ENCODE data around the gene HCN4. TPM values are rescaled to one million over a fixed set of nuclear protein-coding genes. Genes with fewer than 3 reads are reported as not detected.
A peak's percentile ranks its signal among the peaks of the same experiment; 100 is the strongest.

Gene HCN4
- total RNA-seq, 1 experiment from 2014 or later: not detected

GRCh38 chr15:73323374-73323955, 45.3 kb downstream of the HCN4 start:
- no peak overlapping the region for H3K4me3 ChIP-seq
- H3K27me3 ChIP-seq (replicated peaks): no peaks in the 10 kb centered on the region
- DNase-seq (ENCODE audit: low read depth in 1 of 2, low spot score in 2 of 2): no peak
- no peaks in the 10 kb centered on the region for H3K4me1 ChIP-seq (replicated peaks)
- H3K9me3 ChIP-seq (replicated peaks): no peaks in the 10 kb centered on the region
- H3K27ac ChIP-seq: no peak overlapping the region
- H3K36me3 ChIP-seq: no peaks in the 10 kb centered on the region

- Histone ChIP-seq H3K4me1 (replicated peaks) (no peaks in the 10 kb centered on the region), H3K27ac (no peak overlapping the region), H3K27me3 (replicated peaks) (no peaks in the 10 kb centered on the region), H3K9me3 (replicated peaks) (no peaks in the 10 kb centered on the region), H3K36me3 (no peaks in the 10 kb centered on the region), H3K4me3 (no peak overlapping the region)
- no peak for DNase-seq (ENCODE audit: low read depth in 1 of 2, low spot score in 2 of 2)
Observed at GRCh38 chr15:73322665-73323373, 45.9 kb downstream of the HCN4 start.

- Histone ChIP-seq H3K27me3 (replicated peaks) (no peaks in the 10 kb centered on the region), H3K4me3 (no peak overlapping the region), H3K27ac (no peak overlapping the region), H3K36me3 (no peaks in the 10 kb centered on the region), H3K4me1 (replicated peaks) (no peaks in the 10 kb centered on the region), H3K9me3 (replicated peaks) (no peaks in the 10 kb centered on the region)
- DNase-seq (ENCODE audit: low read depth in 1 of 2, low spot score in 2 of 2): no peak
Observed at GRCh38 chr15:73321496-73322450, 47.0 kb downstream of the HCN4 start.

GRCh38 chr15:73320619-73321180, 48.1 kb downstream of the HCN4 start:
- Histone ChIP-seq H3K4me3 (no peak overlapping the region), H3K27ac (no peak overlapping the region)
- DNase-seq (ENCODE audit: low read depth in 1 of 2, low spot score in 2 of 2): no peak

GRCh38 chr15:73319460-73320245, 49.1 kb downstream of the HCN4 start:
- no peak for DNase-seq (ENCODE audit: low read depth in 1 of 2, low spot score in 2 of 2)
- H3K4me1 ChIP-seq (replicated peaks): no peaks in the 10 kb centered on the region
- H3K27ac ChIP-seq: no peak overlapping the region
- H3K9me3 ChIP-seq (replicated peaks): no peaks in the 10 kb centered on the region
- H3K4me3 ChIP-seq: no peak overlapping the region
- H3K27me3 ChIP-seq (replicated peaks): no peaks in the 10 kb centered on the region
- no peaks in the 10 kb centered on the region for H3K36me3 ChIP-seq

More at GRCh38 chr15:73320619-73321180, 48.1 kb downstream of the HCN4 start:
- H3K4me1 ChIP-seq (replicated peaks): no peaks in the 10 kb centered on the region
- H3K27me3 ChIP-seq (replicated peaks): no peaks in the 10 kb centered on the region
- no peaks in the 10 kb centered on the region for H3K36me3 ChIP-seq
- H3K9me3 ChIP-seq (replicated peaks): no peaks in the 10 kb centered on the region

- Histone ChIP-seq H3K4me1 (replicated peaks) (no peaks in the 10 kb centered on the region), H3K27me3 (replicated peaks) (no peaks in the 10 kb centered on the region), H3K27ac (no peak overlapping the region), H3K36me3 (no peaks in the 10 kb centered on the region), H3K9me3 (replicated peaks) (no peaks in the 10 kb centered on the region), H3K4me3 (no peak overlapping the region)
- no peak for DNase-seq (ENCODE audit: low read depth in 1 of 2, low spot score in 2 of 2)
Observed at GRCh38 chr15:73318463-73319351, 50.1 kb downstream of the HCN4 start.

- Histone ChIP-seq H3K9me3 (replicated peaks) (no peaks in the 10 kb centered on the region), H3K4me3 (no peak overlapping the region), H3K27ac (no peak overlapping the region), H3K4me1 (replicated peaks) (no peaks in the 10 kb centered on the region), H3K27me3 (replicated peaks) (no peaks in the 10 kb centered on the region), H3K36me3 (no peaks in the 10 kb centered on the region)
- DNase-seq (ENCODE audit: low read depth in 1 of 2, low spot score in 2 of 2): no peak
Observed at GRCh38 chr15:73317651-73318462, 50.9 kb downstream of the HCN4 start.

- Histone ChIP-seq H3K4me3 (no peak overlapping the region), H3K9me3 (replicated peaks) (no peaks in the 10 kb centered on the region), H3K27ac (no peak overlapping the region), H3K27me3 (replicated peaks) (no peaks in the 10 kb centered on the region), H3K4me1 (replicated peaks) (no peaks in the 10 kb centered on the region), H3K36me3 (no peaks in the 10 kb centered on the region)
- DNase-seq (ENCODE audit: low read depth in 1 of 2, low spot score in 2 of 2): no peak
Observed at GRCh38 chr15:73313861-73314260, 54.9 kb downstream of the HCN4 start.

- Histone ChIP-seq H3K4me1 (replicated peaks) (no peaks in the 10 kb centered on the region), H3K9me3 (replicated peaks) (no peaks in the 10 kb centered on the region), H3K27ac (no peak overlapping the region), H3K27me3 (replicated peaks) (no peaks in the 10 kb centered on the region), H3K36me3 (peaks cover 3% of the 10 kb centered on the region; the same call in 1 of the 2 replicates), H3K4me3 (no peak overlapping the region)
- no peak for DNase-seq (ENCODE audit: low read depth in 1 of 2, low spot score in 2 of 2)
Observed at GRCh38 chr15:73308305-73308704, 60.5 kb downstream of the HCN4 start.

GRCh38 chr15:73305331-73306211, 63.2 kb downstream of the HCN4 start:
- Histone ChIP-seq H3K27me3 (replicated peaks) (no peaks in the 10 kb centered on the region), H3K4me1 (replicated peaks) (no peaks in the 10 kb centered on the region), H3K9me3 (replicated peaks) (no peaks in the 10 kb centered on the region), H3K4me3 (no peak overlapping the region), H3K36me3 (peaks cover 7% of the 10 kb centered on the region), H3K27ac (no peak overlapping the region)
- DNase-seq (ENCODE audit: low read depth in 1 of 2, low spot score in 2 of 2): peak in 1 of 2 experiments; percentile 29

- no peak overlapping the region for H3K27ac ChIP-seq
- no peaks in the 10 kb centered on the region for H3K4me1 ChIP-seq (replicated peaks)
- no peak for DNase-seq (ENCODE audit: low read depth in 1 of 2, low spot score in 2 of 2)
- no peaks in the 10 kb centered on the region for H3K9me3 ChIP-seq (replicated peaks)
- peaks cover 16% of the 10 kb centered on the region for H3K36me3 ChIP-seq
- no peak overlapping the region for H3K4me3 ChIP-seq
- no peaks in the 10 kb centered on the region for H3K27me3 ChIP-seq (replicated peaks)
Observed at GRCh38 chr15:73303636-73304035, 65.1 kb downstream of the HCN4 start.
